KOPT-K1 (cell line): ENCODE measurements around the gene SLCO2A1.
"Not testable (repeated sequence)": the region's sequence is repeated elsewhere in the genome, so short reads cannot be mapped to it uniquely, and the experiment has no call there.

ENCODE experiments used
- H3K27ac ChIP-seq: fragments of 200-600 bp; sonication (generic); 2 replicates; pipeline ENCODE4 v1.5.1; 2016; ENCODE audit warnings: antibody characterized with exemption, mild to moderate bottlenecking, low read depth, low read length; ENCODE audit not compliant: poor library complexity, severe bottlenecking
- H3K36me3 ChIP-seq: fragments of 200-600 bp; sonication (generic); 2 replicates; pipeline ENCODE4 v1.5.1; 2017; ENCODE audit warnings: antibody characterized with exemption, mild to moderate bottlenecking, low read length, moderate library complexity; ENCODE audit not compliant: insufficient read depth
- H3K9me3 ChIP-seq: fragments of 200-600 bp; sonication (generic); 2 replicates; pipeline ENCODE4 v1.5.1; 2017; ENCODE audit warnings: antibody characterized with exemption, low read length, mild to moderate bottlenecking; ENCODE audit not compliant: insufficient read depth, poor library complexity, severe bottlenecking

The SLCO2A1 gene

DNA sequence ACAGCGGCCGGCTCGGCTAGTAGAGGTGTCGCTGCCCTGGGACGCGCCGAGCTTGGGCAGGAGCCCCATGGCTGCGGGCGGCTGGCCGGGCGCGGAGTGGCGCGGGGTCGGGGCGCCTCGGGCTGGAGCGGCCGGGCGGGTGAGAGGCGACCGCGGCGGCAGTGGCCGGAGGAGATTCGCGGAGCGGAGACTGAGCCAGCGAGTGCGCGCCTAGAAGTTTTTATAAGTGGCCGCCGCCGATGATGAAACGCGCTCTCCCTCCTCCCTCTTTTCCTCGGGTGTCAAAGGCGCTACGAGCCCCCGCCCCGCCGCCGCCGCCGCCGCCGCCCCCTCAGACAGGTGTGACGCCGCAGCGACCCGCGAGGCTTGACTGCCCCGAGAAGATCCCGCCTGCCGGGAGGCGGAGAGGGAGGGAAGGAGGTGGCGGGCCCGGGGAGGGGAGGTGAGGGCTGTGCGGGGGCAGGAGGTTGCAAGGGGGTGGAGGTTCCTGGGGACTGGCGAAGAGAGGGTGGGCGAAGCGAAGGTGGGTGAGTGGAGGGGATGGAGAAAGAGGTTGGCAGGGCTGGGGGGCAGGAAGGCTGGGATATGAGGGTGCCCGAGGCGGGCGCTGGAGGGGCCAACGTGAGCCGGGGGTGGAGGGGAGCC is at the start of gene SLCO2A1:
TSS of gene SLCO2A1 (minus strand) at position 192 of the 645 bp plus-strand sequence. CDS start at position 69, 123 bp downstream.
- H3K27ac ChIP-seq, result no peak within 1 kb of the TSS
- H3K36me3 ChIP-seq, result no peaks in the 10 kb centered on the region
- no peaks in the 10 kb centered on the region for H3K9me3 ChIP-seq

DNA sequence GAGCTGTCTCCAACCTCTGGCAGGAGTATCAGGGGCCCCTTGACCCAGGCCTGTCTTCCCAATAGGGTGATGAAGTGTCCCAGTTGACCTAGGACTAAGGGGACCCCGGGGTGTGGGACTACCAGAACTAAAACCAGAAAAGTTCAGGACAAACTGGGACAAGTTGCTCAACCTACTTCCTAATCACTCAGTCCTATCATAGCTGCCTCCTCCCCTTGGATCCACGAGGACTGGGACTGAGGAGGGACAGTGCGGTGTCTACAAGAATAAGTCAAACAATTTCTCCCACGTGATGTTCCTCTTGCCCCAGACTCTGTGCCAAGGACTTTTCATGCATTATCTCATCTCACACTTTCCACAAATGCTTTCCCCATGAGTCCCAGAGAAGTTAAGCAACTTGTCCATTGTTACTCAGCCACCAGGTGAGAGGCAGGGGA is 49.4 kb upstream of the SLCO2A1 start:
- peaks cover 10% of the 10 kb centered on the region for H3K9me3 ChIP-seq
- H3K27ac ChIP-seq, result no peak overlapping the region
- no peaks in the 10 kb centered on the region for H3K36me3 ChIP-seq

DNA sequence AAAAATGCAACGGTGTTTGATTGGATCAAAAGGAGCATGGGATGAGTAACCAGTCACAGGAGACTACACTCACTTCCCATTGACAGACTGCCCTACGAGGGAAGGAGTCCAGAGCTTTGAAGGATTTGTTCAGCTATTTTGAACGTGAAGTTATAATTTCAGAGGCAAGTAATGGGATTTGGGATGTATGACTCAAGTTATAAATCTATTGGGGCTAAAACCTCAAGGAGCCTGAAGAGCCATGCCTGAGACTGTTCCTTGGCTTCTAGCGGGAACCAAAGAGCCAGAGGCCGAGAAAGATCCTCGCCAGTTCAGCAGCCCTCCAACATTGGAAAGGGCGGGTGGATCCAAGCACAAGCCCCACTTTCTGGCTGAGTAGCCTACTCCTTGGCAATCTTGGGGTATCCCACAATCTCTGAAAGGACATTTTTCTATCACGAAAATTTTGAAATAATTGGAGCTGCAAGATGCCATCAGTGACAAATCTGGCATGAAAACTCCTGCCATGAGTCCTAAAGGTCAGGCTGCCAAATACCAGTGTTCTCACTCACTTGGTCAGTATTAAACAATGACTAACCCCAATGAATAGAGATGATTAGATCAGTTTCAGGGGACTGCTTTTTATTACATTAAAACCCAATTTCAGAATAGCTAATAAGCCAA is 48.6 kb upstream of the SLCO2A1 start:
- Histone ChIP-seq H3K27ac (no peak overlapping the region), H3K36me3 (no peaks in the 10 kb centered on the region), H3K9me3 (peaks cover 10% of the 10 kb centered on the region)

DNA sequence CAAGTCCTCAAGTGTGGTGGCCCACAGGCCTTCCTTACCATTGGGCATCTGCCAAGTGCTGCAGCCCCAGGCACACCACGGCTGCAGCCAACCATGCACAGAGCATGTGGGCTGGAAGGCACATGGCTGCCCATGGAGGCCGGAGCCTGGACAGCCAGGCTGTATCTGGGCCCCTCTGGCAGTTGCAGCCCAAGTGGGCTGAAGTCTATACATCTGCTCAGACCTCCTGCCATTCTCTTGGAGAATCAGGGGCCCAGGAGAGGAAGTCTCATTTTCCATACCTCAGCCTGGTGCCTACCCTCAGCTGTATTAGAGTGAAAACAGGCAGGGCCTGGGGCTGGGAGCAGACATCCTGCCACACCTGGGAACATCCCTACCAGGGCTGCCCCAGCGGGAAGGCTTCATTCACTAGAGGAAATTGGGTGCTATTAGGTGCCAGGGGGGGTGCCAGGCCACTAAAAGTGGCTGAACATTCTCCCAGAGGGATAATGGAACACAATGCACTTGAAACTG is 48.0 kb upstream of the SLCO2A1 start:
- Histone ChIP-seq H3K27ac (no peak overlapping the region), H3K36me3 (no peaks in the 10 kb centered on the region)

DNA sequence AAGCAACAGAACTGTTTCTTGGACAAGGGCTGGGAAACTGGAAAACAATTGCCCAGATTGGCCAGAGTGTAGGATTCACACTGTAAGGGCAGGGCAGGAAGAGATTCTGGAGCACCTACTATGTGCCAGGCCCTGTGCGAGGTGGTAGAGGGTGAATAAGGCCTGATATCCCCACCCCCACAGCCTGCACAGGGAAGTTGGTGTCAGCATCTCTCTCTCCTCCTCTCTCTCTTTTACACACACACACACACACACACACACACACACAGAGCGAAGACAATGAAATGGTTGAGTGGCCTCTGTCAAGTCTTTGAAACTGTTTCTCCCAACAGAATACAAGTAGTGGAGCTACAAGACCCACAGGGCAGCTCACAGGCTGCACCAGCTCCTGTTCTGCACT is 47.1 kb upstream of the SLCO2A1 start:
- H3K9me3 ChIP-seq, result peaks cover 10% of the 10 kb centered on the region
- no peaks in the 10 kb centered on the region for H3K36me3 ChIP-seq
- H3K27ac ChIP-seq, result no peak overlapping the region

More for the DNA sequence above, 48.0 kb upstream of the SLCO2A1 start:
- peaks cover 10% of the 10 kb centered on the region for H3K9me3 ChIP-seq

DNA sequence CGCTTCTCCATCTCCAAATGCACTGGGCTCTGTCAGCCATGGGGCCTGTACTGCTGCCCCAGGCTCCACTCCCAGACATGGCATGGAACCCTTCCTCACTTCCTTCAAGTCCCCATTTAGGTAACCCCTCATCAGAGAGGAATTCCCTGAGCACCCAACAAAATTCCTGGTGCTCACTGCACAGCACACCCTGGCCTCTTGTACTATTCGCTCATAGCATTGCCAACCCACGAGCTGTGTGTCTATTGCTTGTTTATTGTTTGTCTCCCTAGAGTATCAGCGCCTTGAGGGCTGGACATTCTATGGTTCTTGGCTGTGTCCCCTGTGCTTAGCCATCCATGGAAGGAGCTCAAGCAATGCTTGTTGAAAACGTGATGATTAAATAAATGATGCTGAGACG is 46.1 kb upstream of the SLCO2A1 start:
- Histone ChIP-seq H3K27ac (no peak overlapping the region), H3K9me3 (peaks cover 2% of the 10 kb centered on the region), H3K36me3 (no peaks in the 10 kb centered on the region)

- no peak overlapping the region for H3K27ac ChIP-seq
- H3K36me3 ChIP-seq, result no peaks in the 10 kb centered on the region
- H3K9me3 ChIP-seq, result no peaks in the 10 kb centered on the region
Measured at GRCh38 chr3:134075568-134075825, 45.8 kb upstream of the SLCO2A1 start.

DNA sequence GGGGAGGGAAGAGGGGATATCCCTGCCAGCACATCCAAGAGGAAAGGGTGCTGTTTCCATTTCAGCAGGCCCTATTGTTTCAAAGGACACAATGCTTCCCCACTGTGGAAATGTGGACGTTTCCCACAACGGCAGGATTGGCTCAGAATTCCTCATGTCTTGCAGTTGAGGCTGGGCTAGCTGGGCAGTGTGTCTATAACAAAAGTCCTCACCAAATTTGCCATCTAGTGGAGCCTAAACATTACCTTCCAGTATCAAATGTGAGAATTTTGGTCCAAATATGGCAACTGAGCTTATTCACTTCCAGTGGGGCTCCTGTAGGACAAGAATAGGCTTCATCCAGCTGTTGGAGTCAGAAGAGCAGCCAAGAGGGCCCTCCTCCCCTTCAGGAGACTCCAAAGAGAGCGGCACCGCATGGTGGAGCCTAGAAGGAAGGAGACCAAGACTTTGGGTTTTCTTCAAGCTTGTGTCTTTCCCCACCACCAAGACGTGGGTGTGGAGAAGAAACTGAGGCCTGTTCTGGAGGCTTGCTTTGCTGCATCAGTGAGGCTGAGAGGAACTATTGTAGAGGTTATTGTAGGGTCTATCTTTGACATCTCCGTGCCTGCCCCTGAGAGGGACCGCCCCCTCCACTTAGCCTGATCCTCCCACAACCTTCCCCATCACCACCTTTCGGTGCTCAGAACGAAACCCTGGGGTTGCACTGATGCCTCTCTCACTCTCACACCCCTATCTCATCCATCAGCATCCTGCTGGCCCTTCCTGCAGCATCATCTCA is 45.3 kb upstream of the SLCO2A1 start:
- H3K27ac ChIP-seq, result no peak overlapping the region

GRCh38 chr3:134074001-134074789 is 44.5 kb upstream of the SLCO2A1 start:
- Histone ChIP-seq H3K27ac (no peak overlapping the region), H3K36me3 (no peaks in the 10 kb centered on the region), H3K9me3 (no peaks in the 10 kb centered on the region)

More for the DNA sequence above, 45.3 kb upstream of the SLCO2A1 start:
- Histone ChIP-seq H3K36me3 (no peaks in the 10 kb centered on the region), H3K9me3 (no peaks in the 10 kb centered on the region)

- no peaks in the 10 kb centered on the region for H3K9me3 ChIP-seq
- H3K27ac ChIP-seq, result no peak overlapping the region
- no peaks in the 10 kb centered on the region for H3K36me3 ChIP-seq
Measured at GRCh38 chr3:134073583-134073945, 43.8 kb upstream of the SLCO2A1 start.

DNA sequence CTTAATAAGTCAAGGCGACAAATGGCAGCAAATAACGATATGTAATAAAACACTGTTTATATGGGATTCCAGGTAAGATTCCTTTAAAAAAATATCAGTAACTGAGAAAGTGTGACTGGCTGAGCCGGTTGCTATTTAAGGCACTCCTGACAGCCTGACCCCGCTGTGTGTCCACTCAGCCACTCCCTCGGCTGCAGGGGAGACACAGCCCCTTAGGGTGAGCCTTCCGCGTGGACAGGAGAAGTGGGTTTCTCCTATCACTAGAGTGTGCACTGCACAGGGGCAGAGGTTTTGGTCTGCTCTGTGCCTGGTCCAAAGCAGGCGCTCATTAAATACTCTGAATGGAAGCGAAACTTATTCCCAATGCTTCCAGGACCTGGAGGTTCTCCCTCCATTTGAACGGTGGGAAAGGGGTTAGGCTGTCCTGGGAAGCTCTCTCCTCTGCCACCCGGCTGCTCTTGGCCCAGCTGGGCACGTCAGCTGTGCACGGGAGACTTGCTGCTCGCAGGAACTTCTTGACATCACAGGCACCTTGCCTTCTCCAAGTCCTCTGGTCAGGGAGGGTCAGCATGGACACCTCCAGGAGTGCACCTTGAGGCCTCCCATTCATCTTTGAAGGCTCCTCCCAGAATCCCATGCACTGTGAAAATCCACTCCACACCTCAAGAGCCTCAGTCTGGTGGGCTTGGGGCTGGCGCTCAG is 43.3 kb upstream of the SLCO2A1 start:
- Histone ChIP-seq H3K27ac (no peak overlapping the region), H3K9me3 (no peaks in the 10 kb centered on the region), H3K36me3 (no peaks in the 10 kb centered on the region)

- H3K36me3 ChIP-seq, H3K27ac ChIP-seq, H3K9me3 ChIP-seq: not testable (repeated sequence)
Measured at GRCh38 chr3:134070281-134070680, 40.6 kb upstream of the SLCO2A1 start.

- Histone ChIP-seq H3K27ac (no peak overlapping the region), H3K36me3 (no peaks in the 10 kb centered on the region), H3K9me3 (no peaks in the 10 kb centered on the region)
Measured at GRCh38 chr3:134068429-134068828, 38.7 kb upstream of the SLCO2A1 start.

DNA sequence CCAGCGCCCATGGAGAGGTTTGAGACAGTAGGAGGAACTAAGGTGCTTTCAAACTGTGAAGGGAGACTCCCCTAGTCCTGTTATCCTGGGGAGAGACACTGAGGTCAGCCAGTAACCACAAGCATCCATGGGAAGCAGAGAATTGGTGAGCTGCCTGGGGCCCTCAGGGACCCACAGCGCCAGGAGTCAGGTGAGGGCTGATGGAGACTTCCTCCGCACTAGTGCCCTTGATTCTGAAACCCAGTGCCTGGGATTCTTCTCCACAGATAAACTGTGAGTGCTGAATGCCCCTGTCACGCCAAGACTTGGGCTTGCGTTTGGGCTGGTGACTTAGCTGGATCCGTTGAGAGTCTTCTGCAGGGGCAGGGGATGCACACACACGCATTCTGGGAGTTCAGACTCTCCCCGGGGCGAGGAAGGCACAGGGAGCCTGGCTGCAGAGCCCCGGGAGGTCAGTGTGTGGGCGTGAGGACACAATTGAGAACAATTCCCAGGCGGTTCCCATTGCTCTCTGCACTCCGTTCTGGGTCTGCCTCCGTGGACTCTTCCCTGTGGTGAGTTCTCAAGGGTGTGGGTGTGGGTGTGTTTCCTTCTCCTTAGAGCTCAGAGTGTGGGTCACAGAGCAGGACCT is 37.9 kb upstream of the SLCO2A1 start:
- H3K9me3 ChIP-seq, result no peaks in the 10 kb centered on the region
- no peak overlapping the region for H3K27ac ChIP-seq
- H3K36me3 ChIP-seq, result no peaks in the 10 kb centered on the region
